ENCODE data around the gene FLYWCH2.

DNA sequence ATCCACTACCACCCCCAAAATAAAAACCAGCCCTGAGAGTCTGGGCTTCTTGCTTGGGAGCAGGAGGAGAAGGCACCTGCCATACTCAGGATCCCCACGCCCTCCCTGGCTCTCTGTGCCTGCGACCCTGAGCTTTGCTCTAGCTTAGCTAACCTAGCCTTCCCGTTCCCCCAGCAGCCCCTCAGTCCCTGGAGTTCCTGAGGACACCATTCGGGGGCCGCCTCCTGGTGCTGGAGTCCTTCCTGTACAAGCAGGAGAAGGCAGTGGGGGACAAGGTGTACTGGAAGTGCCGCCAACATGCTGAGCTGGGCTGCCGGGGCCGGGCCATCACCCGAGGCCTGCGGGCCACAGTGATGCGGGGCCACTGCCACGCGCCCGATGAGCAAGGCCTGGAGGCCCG lies 47.2 kb downstream of the FLYWCH2 start:
- TF ChIP-seq, protein P1, sequence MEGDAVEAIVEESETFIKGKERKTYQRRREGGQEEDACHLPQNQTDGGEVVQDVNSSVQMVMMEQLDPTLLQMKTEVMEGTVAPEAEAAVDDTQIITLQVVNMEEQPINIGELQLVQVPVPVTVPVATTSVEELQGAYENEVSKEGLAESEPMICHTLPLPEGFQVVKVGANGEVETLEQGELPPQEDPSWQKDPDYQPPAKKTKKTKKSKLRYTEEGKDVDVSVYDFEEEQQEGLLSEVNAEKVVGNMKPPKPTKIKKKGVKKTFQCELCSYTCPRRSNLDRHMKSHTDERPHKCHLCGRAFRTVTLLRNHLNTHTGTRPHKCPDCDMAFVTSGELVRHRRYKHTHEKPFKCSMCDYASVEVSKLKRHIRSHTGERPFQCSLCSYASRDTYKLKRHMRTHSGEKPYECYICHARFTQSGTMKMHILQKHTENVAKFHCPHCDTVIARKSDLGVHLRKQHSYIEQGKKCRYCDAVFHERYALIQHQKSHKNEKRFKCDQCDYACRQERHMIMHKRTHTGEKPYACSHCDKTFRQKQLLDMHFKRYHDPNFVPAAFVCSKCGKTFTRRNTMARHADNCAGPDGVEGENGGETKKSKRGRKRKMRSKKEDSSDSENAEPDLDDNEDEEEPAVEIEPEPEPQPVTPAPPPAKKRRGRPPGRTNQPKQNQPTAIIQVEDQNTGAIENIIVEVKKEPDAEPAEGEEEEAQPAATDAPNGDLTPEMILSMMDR (IDR thresholded peaks at IDR 0.05): no peak
- TF ChIP-seq POLR2A (IDR thresholded peaks at IDR 0.05): no peak

All from prostate gland (tissue), 2 donors.